ENCODE results near the gene SPATA6L.
A peak's percentile ranks its signal among the peaks of the same experiment; 100 is the strongest.
"Not testable (repeated sequence)": the region's sequence is repeated elsewhere in the genome, so short reads cannot be mapped to it uniquely, and the experiment has no call there.

The SPATA6L gene

DNA sequence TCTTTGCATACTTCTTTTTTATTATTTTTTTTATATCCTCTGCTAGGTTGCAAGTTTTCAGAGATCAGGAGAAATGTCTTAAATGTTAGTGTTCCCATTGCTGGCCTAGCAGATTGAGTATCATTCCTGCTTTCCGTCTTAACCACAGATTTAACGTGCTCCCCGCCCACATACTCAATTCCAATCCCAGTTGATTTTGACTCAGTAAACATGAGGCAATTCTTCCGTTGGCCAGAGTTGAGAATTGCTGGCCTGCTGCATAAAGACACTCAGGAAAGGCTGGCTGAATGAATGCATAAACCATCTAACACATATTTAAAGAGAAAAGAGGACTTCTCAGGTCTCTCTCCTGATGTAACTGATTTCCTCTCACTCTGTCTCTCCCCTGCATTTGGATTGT is 51.0 kb downstream of the SPATA6L start:
- H3K4me3 ChIP-seq (ENCODE audit: low read depth, low read length): no peak overlapping the region
- in situ Hi-C loops (cut with HindIII; ENCODE audit: low sequenced_read_pairs): no loop called here
- TF ChIP-seq CTCF (IDR thresholded peaks at IDR 0.05; ENCODE audit: low read depth, low read length): no peak
- DNase-seq (ENCODE audit: low read depth, low spot score): peak; percentile 45

DNA sequence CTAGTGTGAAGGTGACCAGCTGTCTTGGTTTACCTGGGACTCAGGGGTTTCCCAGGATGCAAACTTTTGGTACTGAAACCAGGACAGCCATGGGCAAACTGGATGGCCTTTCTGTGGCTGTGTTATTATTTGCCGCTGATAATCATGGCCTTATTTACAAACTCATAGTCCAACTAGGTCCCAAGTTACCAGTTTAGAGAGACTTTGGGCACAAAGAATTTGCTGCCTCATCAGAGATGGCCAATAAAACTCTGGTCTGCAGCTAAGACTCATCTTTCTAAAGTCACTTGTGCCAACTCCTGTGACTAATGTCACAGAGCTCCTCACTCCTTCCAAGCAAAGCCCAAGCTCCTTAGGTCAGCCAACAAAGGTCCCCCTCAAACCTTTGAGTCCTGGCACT is 51.7 kb downstream of the SPATA6L start:
- no peak for TF ChIP-seq CTCF (IDR thresholded peaks at IDR 0.05; ENCODE audit: low read depth, low read length)
- in situ Hi-C loops (cut with HindIII; ENCODE audit: low sequenced_read_pairs): no loop called here
- no peak for DNase-seq (ENCODE audit: low read depth, low spot score)
- no peak overlapping the region for H3K4me3 ChIP-seq (ENCODE audit: low read depth, low read length)

GRCh38 chr9:4606033-4606432 is 60.2 kb downstream of the SPATA6L start:
- in situ Hi-C loops (cut with HindIII; ENCODE audit: low sequenced_read_pairs); H3K4me3 ChIP-seq (ENCODE audit: low read depth, low read length); DNase-seq (ENCODE audit: low read depth, low spot score): not testable (repeated sequence)

GRCh38 chr9:4604678-4605095 is 61.6 kb downstream of the SPATA6L start:
- no peak overlapping the region for H3K4me3 ChIP-seq (ENCODE audit: low read depth, low read length)
- DNase-seq (ENCODE audit: low read depth, low spot score): peak; percentile 68
- in situ Hi-C loops (cut with HindIII; ENCODE audit: low sequenced_read_pairs): no loop called here
- peak; percentile 63 for TF ChIP-seq CTCF (IDR thresholded peaks at IDR 0.05; ENCODE audit: low read depth, low read length)

DNA sequence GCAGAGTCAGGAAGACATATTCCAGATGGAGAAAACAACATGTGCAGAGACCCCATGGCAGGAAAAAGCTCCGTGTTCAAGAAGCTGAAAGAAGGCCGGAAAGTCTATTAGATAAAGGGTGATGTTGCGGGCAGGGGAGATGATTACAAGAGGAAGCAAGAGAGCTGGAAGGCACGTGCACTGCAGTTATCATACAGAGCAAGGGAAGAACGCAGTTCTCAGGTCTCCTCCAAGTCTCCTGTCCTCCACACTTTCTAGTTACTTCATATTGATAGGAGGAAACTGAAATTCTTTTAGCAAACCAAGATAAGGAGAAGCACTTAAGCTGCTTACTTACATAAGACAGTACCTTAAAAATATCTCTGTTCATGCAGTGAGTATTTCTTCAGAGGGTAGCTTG is 62.5 kb downstream of the SPATA6L start:
- TF ChIP-seq CTCF (IDR thresholded peaks at IDR 0.05; ENCODE audit: low read depth, low read length): no peak
- DNase-seq (ENCODE audit: low read depth, low spot score): no peak
- no peak overlapping the region for H3K4me3 ChIP-seq (ENCODE audit: low read depth, low read length)
- in situ Hi-C loops (cut with HindIII; ENCODE audit: low sequenced_read_pairs): no loop called here

DNA sequence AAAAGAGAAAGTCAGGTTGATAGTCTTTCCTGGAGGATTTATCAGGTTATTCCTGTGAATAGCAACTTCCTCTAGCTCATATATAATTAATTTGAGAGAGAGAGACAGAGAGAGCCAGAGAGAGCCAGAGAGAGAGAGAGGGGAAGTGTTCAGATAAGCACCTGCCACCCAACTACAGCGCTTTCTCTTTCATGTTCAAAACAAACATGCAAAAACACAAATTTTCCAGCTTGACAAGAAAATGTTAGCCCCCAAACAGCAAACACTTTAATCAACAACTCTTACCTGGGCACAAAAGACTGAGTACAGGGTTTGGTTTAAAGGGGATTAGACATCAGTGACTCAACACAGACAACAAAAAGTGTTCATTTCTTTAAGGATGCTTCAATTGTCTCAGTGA is 65.9 kb downstream of the SPATA6L start:
- no peak overlapping the region for H3K4me3 ChIP-seq (ENCODE audit: low read depth, low read length)
- in situ Hi-C loops (cut with HindIII; ENCODE audit: low sequenced_read_pairs): no loop called here
- no peak for TF ChIP-seq CTCF (IDR thresholded peaks at IDR 0.05; ENCODE audit: low read depth, low read length)
- DNase-seq (ENCODE audit: low read depth, low spot score): no peak

DNA sequence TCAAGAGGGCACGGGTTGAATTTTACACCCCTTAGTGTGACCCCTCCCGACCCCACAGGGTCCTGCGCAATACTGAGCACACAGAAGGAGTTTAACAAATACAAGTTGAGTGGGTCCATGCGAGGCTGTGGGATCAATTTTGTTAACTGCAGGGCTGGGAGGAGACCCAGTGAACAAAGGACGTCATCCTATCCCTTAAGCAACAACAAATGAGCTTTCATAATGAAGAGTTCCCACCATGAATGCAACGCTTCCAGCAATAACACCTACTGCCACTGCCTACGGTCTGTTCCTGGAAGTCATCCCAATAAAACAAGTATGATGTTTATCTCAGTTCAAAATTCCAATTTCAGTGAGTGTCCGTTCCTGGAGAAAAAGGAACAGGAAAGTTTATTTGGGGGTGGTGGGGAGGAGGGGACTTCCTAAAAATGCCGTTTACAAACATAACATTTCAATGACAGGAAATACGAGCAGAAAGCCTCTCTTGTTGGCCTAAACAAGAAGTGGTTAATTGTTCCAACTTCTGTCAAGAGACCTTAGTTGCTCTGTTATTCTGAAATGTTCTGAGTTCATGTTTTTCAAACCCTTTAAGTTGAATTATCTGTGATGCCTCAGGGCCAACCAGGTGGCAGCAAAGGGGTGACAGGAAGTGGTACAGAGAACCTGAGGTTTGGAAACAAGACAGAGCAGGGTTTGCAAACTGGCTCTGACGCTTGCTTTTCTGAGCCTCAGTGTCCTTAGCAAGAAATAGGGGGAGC is 69.9 kb downstream of the SPATA6L start:
- no peak overlapping the region for H3K4me3 ChIP-seq (ENCODE audit: low read depth, low read length)
- DNase-seq (ENCODE audit: low read depth, low spot score): peak; percentile 12

More for the DNA sequence above, 69.9 kb downstream of the SPATA6L start:
- in situ Hi-C loops (cut with HindIII; ENCODE audit: low sequenced_read_pairs): no loop called here
- no peak for TF ChIP-seq CTCF (IDR thresholded peaks at IDR 0.05; ENCODE audit: low read depth, low read length)
